GM23338 (cell line): ENCODE measurements around the gene ABCC5. TPM values are rescaled to one million over a fixed set of nuclear protein-coding genes. Genes with fewer than 3 reads are reported as not detected.

Experiments used
- ATAC-seq: fragments of 200-7000 bp; cut with Tn5 transposase; 3 replicates; pipeline ENCODE4 v1.9.1; 2020
- DNase-seq: peaks from one replicate; pipeline ENCODE4 v3.0.0-alpha.2; 2015; ENCODE audit warnings: low spot score
- H2AFZ ChIP-seq: fragments of 200-600 bp; sonication (generic); 2 replicates; pipeline ENCODE4 v1.8.0; 2016; ENCODE audit warnings: antibody characterized with exemption, mild to moderate bottlenecking, moderate library complexity
- H3F3A ChIP-seq: fragments of 200-600 bp; sonication (generic); replicated peaks from 2 replicates; pipeline ENCODE4 v1.8.0; 2017; ENCODE audit warnings: antibody characterized with exemption, mixed run types, low read depth
- H3K27ac ChIP-seq: fragments of 200-600 bp; sonication (generic); 2 replicates; pipeline ENCODE4 v1.6.1; 2016; ENCODE audit warnings: low read depth
- H3K27me3 ChIP-seq: fragments of 200-600 bp; sonication (generic); 2 replicates; pipeline ENCODE4 v1.8.0; 2016; ENCODE audit warnings: mild to moderate bottlenecking, mixed run types, moderate library complexity; ENCODE audit not compliant: insufficient read depth
- H3K36me3 ChIP-seq: fragments of 200-600 bp; sonication (generic); 2 replicates; pipeline ENCODE4 v1.8.0; 2016; ENCODE audit warnings: mild to moderate bottlenecking; ENCODE audit not compliant: insufficient read depth
- H3K4me1 ChIP-seq: fragments of 200-600 bp; sonication (generic); 2 replicates; pipeline ENCODE4 v1.8.0; 2016; ENCODE audit warnings: mild to moderate bottlenecking, moderate library complexity; ENCODE audit not compliant: insufficient read depth
- H3K4me2 ChIP-seq: fragments of 200-600 bp; sonication (generic); 2 replicates; pipeline ENCODE4 v1.7.1; 2017; ENCODE audit warnings: mixed run types
- H3K4me3 ChIP-seq: fragments of 200-600 bp; sonication (generic); 2 replicates; pipeline ENCODE4 v1.6.1; 2016; ENCODE audit warnings: mixed run types
- H3K79me2 ChIP-seq: fragments of 200-600 bp; sonication (generic); replicated peaks from 2 replicates; pipeline ENCODE4 v1.8.0; 2017; ENCODE audit warnings: mild to moderate bottlenecking; ENCODE audit not compliant: insufficient read depth
- H3K9me2 ChIP-seq: fragments of 200-600 bp; sonication (generic); 2 replicates; pipeline ENCODE4 v1.8.0; 2017; ENCODE audit not compliant: insufficient read depth
- H4K20me1 ChIP-seq: fragments of 200-600 bp; sonication (generic); replicated peaks from 2 replicates; pipeline ENCODE4 v1.8.0; 2017; ENCODE audit warnings: mild to moderate bottlenecking; ENCODE audit not compliant: insufficient read depth
- H3K27ac Mint-ChIP-seq: 2 replicates; pipeline ENCODE4 v1.8.0; 2020; ENCODE audit warnings: inconsistent platforms, mild to moderate bottlenecking, moderate library complexity, mixed read lengths
- H3K27me3 Mint-ChIP-seq: 3 replicates; pipeline ENCODE4 v1.8.0; 2022; ENCODE audit warnings: low read depth, mild to moderate bottlenecking, moderate library complexity, mixed read lengths, inconsistent platforms; ENCODE audit not compliant: insufficient read depth, poor library complexity
- H3K36me3 Mint-ChIP-seq: 3 replicates; pipeline ENCODE4 v1.8.0; 2021; ENCODE audit warnings: low read depth, mild to moderate bottlenecking, inconsistent platforms, moderate library complexity, mixed read lengths
- H3K4me1 Mint-ChIP-seq: 3 replicates; pipeline ENCODE4 v1.8.0; 2020; ENCODE audit warnings: mild to moderate bottlenecking, inconsistent platforms, mixed read lengths
- H3K4me3 Mint-ChIP-seq: 3 replicates; pipeline ENCODE4 v1.8.0; 2021; ENCODE audit warnings: moderate library complexity, mild to moderate bottlenecking, inconsistent platforms, mixed read lengths
- H3K9me3 Mint-ChIP-seq: 3 replicates; pipeline ENCODE4 v1.8.0; 2020; ENCODE audit warnings: moderate library complexity, mild to moderate bottlenecking, inconsistent platforms, mixed read lengths
- CREB1 ChIP-seq: fragments of 250-450 bp; sonication (Bioruptor Pico); IDR thresholded peaks from 2 replicates; pipeline ENCODE4 v1.5.0; 2020; ENCODE audit warnings: low read depth, mild to moderate bottlenecking, moderate library complexity
- CTCF ChIP-seq, 2 experiments: fragments of 200-600 bp in 1 of 2; sonication (generic) in 1 of 2; conservative IDR thresholded peaks; 2 replicates each; pipeline versions ENCODE4 v1.5.1 to v1.6.1; 2016 to 2017; ENCODE audit warnings: antibody characterized with exemption in 2 of 2, low read depth in 2 of 2, mild to moderate bottlenecking in 2 of 2, moderate library complexity in 1 of 2
- ETS1 ChIP-seq: IDR thresholded peaks from 2 replicates; pipeline ENCODE4 v1.6.1; 2016; ENCODE audit warnings: antibody characterized with exemption
- EZH2 ChIP-seq: fragments of 200-600 bp; sonication (generic); IDR thresholded peaks from one replicate; pipeline ENCODE4 v1.8.0; 2017; ENCODE audit warnings: antibody characterized with exemption, mild to moderate bottlenecking, low read depth; ENCODE audit not compliant: unreplicated experiment
- EZH2phosphoT487 ChIP-seq: fragments of 200-600 bp; sonication (generic); IDR thresholded peaks from one replicate; pipeline ENCODE4 v1.8.1; 2018; ENCODE audit warnings: antibody characterized with exemption; ENCODE audit not compliant: unreplicated experiment
- JUNB ChIP-seq: IDR thresholded peaks from one replicate; pipeline ENCODE4 v1.6.1; 2016; ENCODE audit warnings: antibody characterized with exemption; ENCODE audit not compliant: unreplicated experiment
- NANOG ChIP-seq: IDR thresholded peaks from 2 replicates; pipeline ENCODE4 v1.6.1; 2016; ENCODE audit warnings: antibody characterized with exemption, borderline replicate concordance
- POLR2AphosphoS5 ChIP-seq: IDR thresholded peaks from 2 replicates; pipeline ENCODE4 v1.6.1; 2016; ENCODE audit warnings: antibody characterized with exemption, low read depth
- REST ChIP-seq: IDR thresholded peaks from one replicate; pipeline ENCODE4 v1.6.1; 2018; ENCODE audit warnings: antibody characterized with exemption; ENCODE audit not compliant: unreplicated experiment
- STAT1 ChIP-seq: IDR thresholded peaks from one replicate; pipeline ENCODE4 v1.6.1; 2016; ENCODE audit warnings: antibody characterized with exemption; ENCODE audit not compliant: unreplicated experiment
- ZNF114 ChIP-seq: fragments of 250-450 bp; sonication (Bioruptor Pico); IDR thresholded peaks from 2 replicates; pipeline ENCODE4 v1.5.0; 2020; ENCODE audit warnings: mild to moderate bottlenecking, moderate library complexity
- ZNF331 ChIP-seq: fragments of 250-450 bp; sonication (Bioruptor Pico); IDR thresholded peaks from 2 replicates; pipeline ENCODE4 v1.5.0; 2020; ENCODE audit warnings: low read depth, mild to moderate bottlenecking, moderate library complexity
- ZNF462 ChIP-seq: fragments of 250-450 bp; sonication (Bioruptor Pico); IDR thresholded peaks from 2 replicates; pipeline ENCODE4 v1.5.0; 2020; ENCODE audit warnings: mild to moderate bottlenecking, moderate library complexity
- polyA plus RNA-seq: library from polyadenylated mRNA; unstranded; fragments of >200 nt; fragmentation: Nextera tagmentation; extraction: Ambion mirVana; gene quantifications from 2 replicates; pipeline ENCODE4 v1.2.1, GENCODE V29; 2016
- total RNA-seq: library from RNA; depleted of rRNA; stranded (reverse); fragments of >200 nt; shearing (Covaris generic); gene quantifications from 2 replicates; pipeline ENCODE4 v1.2.3, GENCODE V29; 2014

ABCC5 gene
- total and polyA plus RNA-seq, 2 experiments from 2014 or later = 14.0 to 39.9 TPM

GRCh38 chr3:183987000-183987600, 30.6 kb downstream of the ABCC5 start:
- ATAC-seq (no peak), DNase-seq (no peak)
- no peak overlapping the region for H3K4me2 ChIP-seq
- H3K4me3 Mint-ChIP-seq = no peak overlapping the region
- H3K9me3 Mint-ChIP-seq = no peaks in the 10 kb centered on the region
- H3K9me2 ChIP-seq = no peaks in the 10 kb centered on the region
- no peak overlapping the region for H2AFZ ChIP-seq
- TF ChIP-seq ZNF331 (CRISPR knock-in tag) (no peak), ETS1 (no peak), EZH2 (no peak), CREB1 (CRISPR knock-in tag) (no peak), REST (no peak), ZNF462 (CRISPR knock-in tag) (no peak), POLR2AphosphoS5 (no peak), EZH2phosphoT487 (no peak), ZNF114 (CRISPR knock-in tag) (no peak), JUNB (no peak), CTCF (conservative IDR thresholded peaks at IDR 0.05; ENCODE audit: low read depth in 2 of 2) (no peak), STAT1 (no peak), NANOG (no peak)
- H3K36me3 ChIP-seq = peaks cover 11% of the 10 kb centered on the region
- no peak overlapping the region; the same call in 1 of the 2 replicates for H3K27ac ChIP-seq
- H3K4me3 ChIP-seq = no peak overlapping the region
- H3F3A ChIP-seq = no peaks in the 10 kb centered on the region
- H3K4me1 ChIP-seq = peaks cover 14% of the 10 kb centered on the region
- peaks cover 21% of the 10 kb centered on the region for H3K4me1 Mint-ChIP-seq
- no peak overlapping the region for H3K27ac Mint-ChIP-seq
- H3K79me2 ChIP-seq = 0 out of 2 replicates have a peak, but pooled peaks cover 5% of the 10 kb centered on the region
- H3K27me3 ChIP-seq = no peaks in the 10 kb centered on the region
- H3K27me3 Mint-ChIP-seq = peaks cover 3% of the 10 kb centered on the region
- H3K36me3 Mint-ChIP-seq = peaks cover 49% of the 10 kb centered on the region
- no peaks in the 10 kb centered on the region; the same call in none of the 2 replicates for H4K20me1 ChIP-seq
